A673 (cell line): Measurements from ENCODE around the gene CDH23. TPM values are rescaled to one million over a fixed set of nuclear protein-coding genes. Genes with fewer than 3 reads are reported as not detected.
A peak's percentile ranks its signal among the peaks of the same experiment; 100 is the strongest.

ENCODE experiments used
- BruUV-seq: library from RNA; stranded (reverse); fragments of 400-500 nt; replicated peaks from 2 replicates; lab custom pipeline; 2021; lab: Mats Ljungman, UMichigan
- CTCF ChIA-PET: fragments of 300-600 bp; sonication (Branson Sonifier 250); formaldehyde crosslinking; loops from one replicate; lab custom pipeline; 2022; ENCODE audit warnings: antibody characterized with exemption; lab: Charles Lee
- POLR2A ChIA-PET: fragments of 300-600 bp; sonication (Branson Sonifier 250); formaldehyde crosslinking; loops from one replicate; lab custom pipeline; 2022; ENCODE audit warnings: antibody characterized with exemption; ENCODE audit not compliant: low non-redundant PET; lab: Charles Lee
- DNase-seq: peaks from one replicate; pipeline ENCODE4 v3.0.0-alpha.2; 2015; ENCODE audit warnings: low spot score
- H3K27ac ChIP-seq: fragments of 200-600 bp; sonication (generic); 2 replicates; pipeline ENCODE4 v1.5.1; 2016; ENCODE audit warnings: mixed run types, low read depth, mild to moderate bottlenecking, mixed read lengths, antibody characterized with exemption, low read length; ENCODE audit not compliant: poor library complexity, severe bottlenecking
- H3K27me3 ChIP-seq: fragments of 200-600 bp; sonication (generic); replicated peaks from 2 replicates; pipeline ENCODE4 v1.6.1; 2017; ENCODE audit warnings: mixed run types, low read depth, mild to moderate bottlenecking, mixed read lengths, antibody characterized with exemption, low read length; ENCODE audit not compliant: insufficient read depth, poor library complexity
- H3K36me3 ChIP-seq: fragments of 200-600 bp; sonication (generic); 2 replicates; pipeline ENCODE4 v1.6.1; 2016; ENCODE audit warnings: mixed run types, mild to moderate bottlenecking, mixed read lengths, antibody characterized with exemption, low read length; ENCODE audit not compliant: insufficient read depth, poor library complexity, severe bottlenecking
- H3K4me1 ChIP-seq: fragments of 200-600 bp; sonication (generic); 2 replicates; pipeline ENCODE4 v1.6.1; 2017; ENCODE audit warnings: mixed run types, mild to moderate bottlenecking, mixed read lengths, antibody characterized with exemption, low read length; ENCODE audit not compliant: insufficient read depth, poor library complexity, severe bottlenecking
- H3K4me3 ChIP-seq: fragments of 200-600 bp; sonication (generic); 2 replicates; pipeline ENCODE4 v1.5.1; 2016; ENCODE audit warnings: low read depth, mixed run types, mild to moderate bottlenecking, mixed read lengths, low read length; ENCODE audit not compliant: poor library complexity, severe bottlenecking
- H3K9me3 ChIP-seq: fragments of 200-600 bp; sonication (generic); 2 replicates; pipeline ENCODE4 v1.6.1; 2016; ENCODE audit warnings: mixed run types, low read depth, mild to moderate bottlenecking, mixed read lengths, antibody characterized with exemption, low read length; ENCODE audit not compliant: poor library complexity, severe bottlenecking
- CTCF ChIP-seq: fragments of 300-800, 200-600 bp; sonication (generic); conservative IDR thresholded peaks from 2 replicates; pipeline ENCODE4 v1.5.1; 2017; ENCODE audit warnings: low read depth, mild to moderate bottlenecking, antibody characterized with exemption, low read length, moderate library complexity, mixed read lengths
- EZH2 ChIP-seq: fragments of 200-600 bp; sonication (generic); IDR thresholded peaks from 2 replicates; pipeline ENCODE4 v1.6.1; 2017; ENCODE audit warnings: borderline replicate concordance, low read depth, mild to moderate bottlenecking, mixed read lengths, antibody characterized with exemption, low read length; ENCODE audit not compliant: poor library complexity, severe bottlenecking
- intact Hi-C: fragments of 100-400 bp; cut with micrococcal nuclease; formaldehyde crosslinking; loops from one replicate; pipeline ENCODE4 v1.10.0; 2022; ENCODE audit not compliant: unreplicated experiment
- total RNA-seq: library from RNA; stranded (reverse); gene quantifications from 2 replicates; pipeline ENCODE4 v1.2.3, GENCODE V29; 2021

Gene CDH23
- total RNA-seq, 1 experiment from 2014 or later = 49.7 TPM

- 0 out of 2 replicates have a peak, but pooled peaks have one; percentile 11 for TF ChIP-seq CTCF
- no peak for TF ChIP-seq EZH2
- Histone ChIP-seq H3K27ac (no peak overlapping the region), H3K4me3 (no peak overlapping the region), H3K9me3 (no peaks in the 10 kb centered on the region), H3K27me3 (no peaks in the 10 kb centered on the region), H3K36me3 (no peaks in the 10 kb centered on the region), H3K4me1 (peaks cover 5% of the 10 kb centered on the region)
- intact Hi-C loops = no loop called here
- DNase-seq = peak; percentile 23
- ChIA-PET CTCF (no interaction called here), POLR2A (no interaction called here)
- no TSS peak for BruUV-seq
These were observed 226.6 kb downstream of the CDH23 start for GRCh38 chr10:71623098-71623985.

DNA sequence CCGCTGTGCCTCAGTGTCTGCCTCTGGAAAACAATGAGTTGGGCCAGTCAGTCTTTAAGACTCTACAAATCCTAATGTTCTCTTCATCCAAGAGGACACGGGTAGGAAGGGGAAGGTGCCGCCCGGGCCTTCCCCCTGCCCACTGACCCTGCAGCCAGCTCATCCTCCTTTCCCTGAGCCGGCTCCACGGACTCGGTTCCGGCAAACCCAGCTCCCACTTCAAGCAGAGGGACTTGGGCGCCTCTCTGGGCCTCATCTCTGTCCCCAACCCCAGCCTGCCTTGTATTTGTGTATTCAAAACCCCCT is 227.2 kb downstream of the CDH23 start:
- no TSS peak for BruUV-seq
- no peaks in the 10 kb centered on the region for H3K27me3 ChIP-seq
- ChIA-PET CTCF (no interaction called here), POLR2A (no interaction called here)
- no peaks in the 10 kb centered on the region for H3K9me3 ChIP-seq
- H3K27ac ChIP-seq = no peak overlapping the region
- intact Hi-C loops = no loop called here
- H3K4me3 ChIP-seq = no peak overlapping the region
- peaks cover 5% of the 10 kb centered on the region for H3K4me1 ChIP-seq
- DNase-seq = no peak
- no peaks in the 10 kb centered on the region for H3K36me3 ChIP-seq
- no peak for TF ChIP-seq CTCF
- TF ChIP-seq EZH2 = no peak

DNA sequence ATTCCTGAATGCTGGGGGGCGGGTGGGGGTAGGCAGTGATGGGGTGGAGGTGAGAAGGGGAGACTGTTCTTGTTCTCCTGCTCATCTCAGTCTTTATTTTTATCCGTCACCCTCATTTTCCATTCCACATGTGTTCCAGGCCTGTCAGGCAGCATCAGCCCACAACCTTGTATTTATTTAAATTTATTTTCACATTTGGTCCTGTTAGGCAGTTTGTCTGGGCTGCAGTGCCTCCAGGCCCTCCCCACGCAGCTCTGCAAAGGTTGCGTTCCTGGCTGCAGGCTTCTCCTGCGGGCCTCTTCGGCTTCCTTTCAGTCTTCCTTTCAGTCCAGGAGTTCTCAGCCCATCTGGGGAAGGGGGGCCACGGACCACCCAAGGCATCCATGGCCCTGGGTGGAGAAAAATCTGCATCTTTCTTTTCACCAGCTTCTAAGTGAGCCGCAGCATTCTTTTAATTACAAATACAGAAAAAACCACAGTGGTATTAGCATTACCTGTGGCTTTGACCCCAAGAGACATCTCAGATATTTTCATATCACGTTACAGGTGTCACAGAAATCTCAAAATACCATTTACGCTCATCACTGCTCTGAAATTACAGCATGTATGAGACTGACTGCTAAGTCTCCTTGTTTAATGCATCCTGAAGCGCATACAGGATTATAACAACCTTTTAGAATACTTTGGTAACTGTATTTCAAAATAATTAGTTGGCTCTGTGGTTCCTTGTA is 228.9 kb downstream of the CDH23 start:
- TF ChIP-seq EZH2 = no peak
- TF ChIP-seq CTCF = no peak
- H3K27me3 ChIP-seq = no peaks in the 10 kb centered on the region
- no peak overlapping the region for H3K4me3 ChIP-seq
- no peaks in the 10 kb centered on the region for H3K36me3 ChIP-seq
- DNase-seq = no peak
- BruUV-seq = no TSS peak
- CTCF ChIA-PET = no interaction called here
- H3K27ac ChIP-seq = no peak overlapping the region
- intact Hi-C loops = no loop called here
- POLR2A ChIA-PET = no interaction called here
- no peaks in the 10 kb centered on the region for H3K9me3 ChIP-seq
- H3K4me1 ChIP-seq = peaks cover 5% of the 10 kb centered on the region
